Measurements from ENCODE around the gene GLUL.
A peak's percentile ranks its signal among the peaks of the same experiment; 100 is the strongest.
"Not testable (repeated sequence)": the region's sequence is repeated elsewhere in the genome, so short reads cannot be mapped to it uniquely, and the experiment has no call there.

GLUL gene

GRCh38 chr1:182379781-182380180 is 11.8 kb downstream of the GLUL start:
- DNase-seq; intact Hi-C loops (cut with DNase I): not testable (repeated sequence)

GRCh38 chr1:182376936-182377574 is 14.5 kb downstream of the GLUL start:
- intact Hi-C loops (cut with DNase I): no loop called here

GRCh38 chr1:182374101-182374834 is 17.3 kb downstream of the GLUL start:
- peak in 5 of 42 donors; percentile 25 to 51 (median 35) for DNase-seq
- intact Hi-C loops (cut with DNase I): no loop called here

More at GRCh38 chr1:182376936-182377574, 14.5 kb downstream of the GLUL start:
- no peak for DNase-seq

- DNase-seq: no peak
- intact Hi-C loops (cut with DNase I): no loop called here
Observed at GRCh38 chr1:182370532-182370931, 21.1 kb downstream of the GLUL start.

GRCh38 chr1:182368903-182369302 is 22.7 kb downstream of the GLUL start:
- DNase-seq: no peak
- intact Hi-C loops (cut with DNase I): no loop called here

- intact Hi-C loops (cut with DNase I): no loop called here
- DNase-seq: no peak
Observed at GRCh38 chr1:182368358-182368757, 23.2 kb downstream of the GLUL start.

- intact Hi-C loops (cut with DNase I): no loop called here
- DNase-seq: no peak
Observed at GRCh38 chr1:182367926-182368325, 23.7 kb downstream of the GLUL start.

GRCh38 chr1:182366596-182366995 is 25.0 kb downstream of the GLUL start:
- no peak for DNase-seq

GRCh38 chr1:182359645-182360044 is 31.9 kb downstream of the GLUL start:
- DNase-seq: no peak
- intact Hi-C loops (cut with DNase I): no loop called here

More at GRCh38 chr1:182366596-182366995, 25.0 kb downstream of the GLUL start:
- intact Hi-C loops (cut with DNase I): no loop called here

GRCh38 chr1:182357913-182358312 is 33.7 kb downstream of the GLUL start:
- intact Hi-C loops (cut with DNase I): no loop called here
- no peak for DNase-seq

GRCh38 chr1:182357171-182357570 is 34.4 kb downstream of the GLUL start:
- no peak for DNase-seq
- intact Hi-C loops (cut with DNase I): no loop called here

GRCh38 chr1:182355723-182356098 is 35.9 kb downstream of the GLUL start:
- intact Hi-C loops (cut with DNase I): no loop called here

GRCh38 chr1:182351790-182352364 is 39.7 kb downstream of the GLUL start:
- intact Hi-C loops (cut with DNase I): no loop called here
- peak in 3 of 42 donors; percentile 11 to 45 (median 20) for DNase-seq

More at GRCh38 chr1:182355723-182356098, 35.9 kb downstream of the GLUL start:
- DNase-seq: no peak

- intact Hi-C loops (cut with DNase I): no loop called here
- DNase-seq: no peak
Observed at GRCh38 chr1:182350839-182351238, 40.8 kb downstream of the GLUL start.

- DNase-seq: peak in 13 of 42 donors; percentile 4 to 58 (median 21)
- intact Hi-C loops (cut with DNase I): no loop called here
Observed at GRCh38 chr1:182348961-182349747, 42.4 kb downstream of the GLUL start.

GRCh38 chr1:182347019-182347418 is 44.6 kb downstream of the GLUL start:
- intact Hi-C loops (cut with DNase I): no loop called here
- DNase-seq: no peak

- DNase-seq: no peak
- intact Hi-C loops (cut with DNase I): no loop called here
Observed at GRCh38 chr1:182340233-182341058, 51.1 kb downstream of the GLUL start.

GRCh38 chr1:182339684-182340083 is 51.9 kb downstream of the GLUL start:
- no peak for DNase-seq
- intact Hi-C loops (cut with DNase I): no loop called here
